Activated CD4-positive, alpha-beta T cell treated with anti-CD3 and anti-CD28 coated beads for 36 hours (primary cell): ENCODE measurements around the gene NDUFS8. TPM values are rescaled to one million over a fixed set of nuclear protein-coding genes. Genes with fewer than 3 reads are reported as not detected.
A peak's percentile ranks its signal among the peaks of the same experiment; 100 is the strongest.

ENCODE experiments used
- ATAC-seq: fragments of 200-7000 bp; cut with Tn5 transposase; one replicate; pipeline ENCODE4 v1.10.0; 2021; ENCODE audit warnings: mild to moderate bottlenecking, moderate library complexity
- CTCF ChIA-PET: fragments of 350-600 bp; sonication (Branson Sonifier 250); formaldehyde crosslinking; loops from one replicate; lab custom pipeline; 2021; ENCODE audit warnings: antibody characterized with exemption; lab: Charles Lee
- POLR2A ChIA-PET: fragments of 350-600 bp; sonication (Branson Sonifier 250); formaldehyde crosslinking; loops from one replicate; lab custom pipeline; 2021; ENCODE audit warnings: antibody characterized with exemption, inconsistent platforms; lab: Charles Lee
- DNase-seq: peaks from one replicate; pipeline ENCODE4 v3.0.0-alpha.2; 2020
- H3K27ac Mint-ChIP-seq: one replicate; pipeline ENCODE4 v1.8.0; 2021; ENCODE audit warnings: mixed read lengths
- H3K27me3 Mint-ChIP-seq: one replicate; pipeline ENCODE4 v1.8.0; 2021; ENCODE audit warnings: mixed read lengths
- H3K36me3 Mint-ChIP-seq: one replicate; pipeline ENCODE4 v1.8.0; 2021; ENCODE audit warnings: low read depth, mixed read lengths
- H3K4me1 Mint-ChIP-seq: one replicate; pipeline ENCODE4 v1.8.0; 2021; ENCODE audit warnings: mixed read lengths
- H3K4me3 Mint-ChIP-seq: one replicate; pipeline ENCODE4 v1.8.0; 2021; ENCODE audit warnings: mild to moderate bottlenecking, moderate library complexity, mixed read lengths
- H3K9me3 Mint-ChIP-seq: one replicate; pipeline ENCODE4 v1.8.0; 2021; ENCODE audit warnings: low read depth, mixed read lengths
- intact Hi-C, 2 experiments: fragments of 100-400 bp; cut with DNase I in 1 of 2; cut with micrococcal nuclease in 1 of 2; formaldehyde crosslinking; loops; one replicate each; pipeline versions ENCODE4 v1.14.2 to v1.15.1; 2022 to 2024; cut with DNase I, micrococcal nuclease
- total RNA-seq, 2 experiments: library from RNA; stranded (reverse); gene quantifications; one replicate each; pipeline ENCODE4 v1.2.3, GENCODE V29; 2021

Gene NDUFS8
- total RNA-seq, 2 experiments from 2014 or later: 108 to 113 TPM

DNA sequence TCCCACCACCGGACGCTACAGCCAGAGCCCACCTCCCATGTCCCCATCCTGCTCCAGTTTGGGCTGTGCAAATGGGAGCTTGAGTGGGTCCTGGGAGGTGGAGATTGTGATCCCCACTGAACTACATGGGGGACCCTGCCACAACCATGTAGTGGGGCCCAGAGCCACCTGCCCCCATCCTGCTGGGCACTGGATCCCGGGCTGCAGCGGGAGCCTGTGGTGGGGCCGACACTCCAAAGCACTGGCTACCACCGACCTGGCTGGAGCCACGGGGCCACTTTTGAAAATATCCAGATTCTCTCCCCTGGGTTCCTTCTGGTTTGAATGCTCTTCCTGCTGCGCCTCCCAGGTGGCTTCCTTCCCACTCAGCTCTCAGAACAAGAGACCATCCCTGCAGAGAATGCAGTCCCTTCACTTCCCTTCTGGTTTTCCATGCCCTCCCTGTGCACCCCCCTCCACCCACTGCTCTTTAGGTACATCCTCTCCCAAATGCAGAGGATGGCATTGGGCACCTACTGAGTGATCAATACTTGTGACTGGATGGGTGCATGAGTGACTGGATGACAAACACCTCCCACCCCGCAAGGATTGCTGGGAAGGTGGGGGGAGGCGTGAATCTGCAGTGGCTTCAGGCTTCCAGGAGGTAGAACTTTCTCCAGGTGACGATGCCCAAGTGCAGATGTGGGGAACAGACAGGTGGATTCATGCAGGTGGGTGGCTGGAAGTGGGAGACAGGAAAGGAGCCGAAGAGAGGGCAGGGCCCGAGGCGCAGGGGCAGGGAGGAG, 25.7 kb upstream of the NDUFS8 start:
- H3K27me3 Mint-ChIP-seq: no peaks in the 10 kb centered on the region
- H3K4me1 Mint-ChIP-seq: peaks cover 18% of the 10 kb centered on the region
- peak overlapping the region; percentile 66 for H3K27ac Mint-ChIP-seq
- intact Hi-C loops: loop anchor here (1.0 to 10.0 kb wide), 6 partner anchors 26 to 762 kb away; partner anchors contain the start of genes TCIRG1 (in 2 of the 2) and NDUFS8 (in 1 of the 2)
- CTCF ChIA-PET: interaction anchor here (0.8 kb wide), 1 partner anchor 10 kb away, joined by 4 read pairs; no protein-coding TSS in a partner anchor
- peak overlapping the region; percentile 73 for H3K4me3 Mint-ChIP-seq
- no peaks in the 10 kb centered on the region for H3K36me3 Mint-ChIP-seq
- DNase-seq: no peak
- POLR2A ChIA-PET: no interaction called here
- ATAC-seq: no peak
- H3K9me3 Mint-ChIP-seq: no peaks in the 10 kb centered on the region

DNA sequence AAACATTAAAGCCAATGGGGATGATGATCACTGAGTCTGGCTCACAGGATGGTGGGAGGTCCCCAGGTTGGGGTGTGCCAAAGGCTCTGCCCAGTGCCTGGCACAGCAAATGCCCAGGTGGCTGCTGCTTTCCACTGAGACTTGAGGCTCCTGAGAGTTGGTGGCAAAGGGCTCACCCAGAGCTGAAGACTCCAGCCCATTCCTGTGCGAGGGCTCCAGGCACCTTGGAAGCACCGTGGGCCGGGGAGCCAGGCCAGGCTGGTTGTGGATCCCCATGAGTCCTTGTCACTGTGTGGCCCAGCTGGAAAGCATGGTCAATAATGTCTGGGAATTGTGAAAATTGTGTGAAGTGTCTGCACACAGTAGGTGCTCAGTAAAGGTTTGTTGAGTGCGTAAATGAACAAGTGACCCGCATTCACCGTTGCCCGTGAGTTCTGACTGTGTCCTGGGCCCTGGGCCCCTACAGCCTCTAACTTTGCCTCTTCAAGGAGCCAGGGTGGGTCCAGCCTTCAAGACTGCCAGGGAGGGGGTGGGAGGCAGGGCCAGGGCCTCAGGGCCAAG, 23.8 kb upstream of the NDUFS8 start:
- no peak overlapping the region for H3K27ac Mint-ChIP-seq

GRCh38 chr11:68007498-68008380, 22.7 kb upstream of the NDUFS8 start:
- H3K9me3 Mint-ChIP-seq: no peaks in the 10 kb centered on the region
- H3K36me3 Mint-ChIP-seq: no peaks in the 10 kb centered on the region
- ATAC-seq: no peak
- peaks cover 15% of the 10 kb centered on the region for H3K4me1 Mint-ChIP-seq
- H3K27ac Mint-ChIP-seq: no peak overlapping the region
- no peak for DNase-seq
- H3K27me3 Mint-ChIP-seq: no peaks in the 10 kb centered on the region
- ChIA-PET POLR2A (no interaction called here), CTCF (no interaction called here)
- no peak overlapping the region for H3K4me3 Mint-ChIP-seq
- intact Hi-C loops: loop anchor here (2.0 to 10.0 kb wide), 2 partner anchors 197 to 199 kb away; no protein-coding TSS in a partner anchor

More for the DNA sequence above, 23.8 kb upstream of the NDUFS8 start:
- ATAC-seq (no peak), DNase-seq (no peak)
- ChIA-PET CTCF (no interaction called here), POLR2A (no interaction called here)
- intact Hi-C loops: loop anchor here in 1 of 2 experiments (10.0 kb wide), 1 partner anchor 198 kb away; no protein-coding TSS in a partner anchor
- Mint-ChIP-seq H3K36me3 (no peaks in the 10 kb centered on the region), H3K9me3 (no peaks in the 10 kb centered on the region), H3K4me1 (peaks cover 18% of the 10 kb centered on the region), H3K27me3 (no peaks in the 10 kb centered on the region), H3K4me3 (no peak overlapping the region)

DNA sequence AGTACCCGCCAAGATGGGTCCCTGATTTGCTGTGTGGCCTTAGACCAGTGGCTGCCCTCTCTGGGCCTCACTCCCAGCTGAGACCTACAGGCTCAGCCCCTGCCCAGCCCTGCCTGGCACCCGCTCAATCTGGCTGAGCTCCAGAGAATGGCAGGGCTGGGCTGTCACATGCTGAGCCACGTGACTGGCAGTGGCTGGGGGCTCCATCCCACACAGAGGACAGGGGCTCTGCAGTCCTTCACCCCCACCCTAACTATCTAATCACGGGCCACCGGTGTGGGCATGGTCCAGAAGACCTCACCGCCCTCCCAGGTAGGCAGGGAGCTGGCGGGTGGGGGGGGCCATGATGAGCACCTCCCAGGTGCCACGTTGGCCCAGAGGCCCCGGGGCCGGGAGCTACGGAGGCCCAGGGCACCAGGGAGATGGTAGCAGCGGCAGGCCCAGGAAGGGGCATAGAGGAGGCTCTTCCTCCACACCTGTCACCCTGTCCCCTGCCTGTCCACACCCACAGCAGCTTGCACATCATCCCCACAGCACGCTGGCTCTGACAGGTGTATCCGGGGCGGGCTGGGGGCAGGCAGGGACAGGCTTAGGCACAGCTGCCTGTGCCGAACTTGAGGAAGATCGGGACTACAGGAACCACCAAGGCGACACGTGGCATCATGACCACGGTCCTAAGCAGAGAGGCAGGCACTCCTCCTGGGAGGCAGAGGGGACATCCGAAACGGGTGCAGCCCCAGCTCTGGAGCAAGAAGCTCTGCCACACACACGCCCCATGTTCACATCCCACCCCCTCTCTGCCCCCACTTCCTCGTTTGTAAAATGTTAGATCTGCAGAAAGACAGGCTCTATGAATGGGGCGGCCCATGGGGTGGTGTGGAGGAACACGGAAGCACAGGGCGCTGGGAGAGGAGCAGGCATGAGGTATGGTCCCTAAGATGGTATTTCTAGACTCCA, 21.8 kb upstream of the NDUFS8 start:
- intact Hi-C loops: loop anchor here (2.0 to 10.0 kb wide), 2 partner anchors 196 to 198 kb away; no protein-coding TSS in a partner anchor
- Mint-ChIP-seq H3K4me3 (no peak overlapping the region), H3K36me3 (no peaks in the 10 kb centered on the region), H3K27me3 (no peaks in the 10 kb centered on the region), H3K27ac (no peak overlapping the region), H3K4me1 (peaks cover 13% of the 10 kb centered on the region), H3K9me3 (no peaks in the 10 kb centered on the region)
- DNase-seq (no peak), ATAC-seq (no peak)
- CTCF ChIA-PET: no interaction called here
- POLR2A ChIA-PET: no interaction called here

DNA sequence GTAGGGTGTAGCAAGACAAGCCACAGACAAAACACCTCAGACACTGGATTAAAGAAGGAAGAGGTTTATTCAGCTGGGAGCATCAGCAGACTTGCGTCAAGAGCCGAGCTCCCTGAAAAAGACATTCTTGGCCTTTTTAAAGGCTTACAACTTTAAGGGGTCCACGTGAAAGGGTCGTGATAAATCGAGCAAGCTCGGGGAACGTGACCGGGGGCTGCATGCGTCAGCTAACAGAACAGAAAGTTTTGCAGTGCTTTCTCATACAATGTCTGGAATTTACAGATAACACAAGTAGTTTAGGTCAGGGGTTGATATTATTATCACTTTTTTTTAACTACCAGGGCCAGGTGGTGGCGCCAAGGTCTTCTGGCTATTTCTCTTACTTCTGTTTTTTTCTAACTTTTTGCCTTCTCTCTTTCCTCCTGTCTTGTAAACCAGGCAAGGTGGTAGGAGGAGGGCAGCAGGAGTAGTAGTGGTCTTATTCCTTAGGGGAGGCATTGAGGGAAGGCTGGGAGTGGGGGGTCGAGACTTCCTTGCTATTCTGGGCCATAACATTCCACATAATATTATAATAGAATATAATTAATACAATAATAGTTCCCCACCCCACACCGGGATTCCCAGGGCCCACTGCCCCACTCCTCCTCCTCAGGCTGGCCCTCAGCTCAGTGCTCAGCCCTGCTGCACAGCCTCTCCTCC, 20.9 kb upstream of the NDUFS8 start:
- Mint-ChIP-seq H3K9me3 (no peaks in the 10 kb centered on the region), H3K27ac (no peak overlapping the region), H3K27me3 (no peaks in the 10 kb centered on the region), H3K36me3 (no peaks in the 10 kb centered on the region), H3K4me3 (no peak overlapping the region), H3K4me1 (peaks cover 9% of the 10 kb centered on the region)
- DNase-seq: peak; percentile 41
- intact Hi-C loops: loop anchor here (2.0 to 10.0 kb wide), 2 partner anchors 195 to 197 kb away; no protein-coding TSS in a partner anchor
- ChIA-PET CTCF (interaction anchor here (0.9 kb wide), 1 partner anchor 16 kb away, joined by 3 read pairs; no protein-coding TSS in a partner anchor), POLR2A (no interaction called here)
- no peak for ATAC-seq

GRCh38 chr11:68010090-68011041, 20.1 kb upstream of the NDUFS8 start, which contains the start of gene ALDH3B1:
Gene ALDH3B1, plus strand, starts transcription at chr11:68010327. Its CDS starts 4,971 bp downstream, at chr11:68015298.
- intact Hi-C loops: no loop called here
- ATAC-seq: no peak
- ChIA-PET POLR2A (no interaction called here), CTCF (interaction anchor here (0.7 to 1.4 kb wide), 4 partner anchors 17 to 95 kb away, joined by 3 to 4 read pairs (median 3); no protein-coding TSS in a partner anchor)
- Mint-ChIP-seq H3K9me3 (no peaks in the 10 kb centered on the region), H3K4me3 (no peak within 1 kb of the TSS), H3K27me3 (no peaks in the 10 kb centered on the region), H3K27ac (no peak within 1 kb of the TSS), H3K4me1 (peaks cover 5% of the 10 kb centered on the region), H3K36me3 (no peaks in the 10 kb centered on the region)
- no peak for DNase-seq

DNA sequence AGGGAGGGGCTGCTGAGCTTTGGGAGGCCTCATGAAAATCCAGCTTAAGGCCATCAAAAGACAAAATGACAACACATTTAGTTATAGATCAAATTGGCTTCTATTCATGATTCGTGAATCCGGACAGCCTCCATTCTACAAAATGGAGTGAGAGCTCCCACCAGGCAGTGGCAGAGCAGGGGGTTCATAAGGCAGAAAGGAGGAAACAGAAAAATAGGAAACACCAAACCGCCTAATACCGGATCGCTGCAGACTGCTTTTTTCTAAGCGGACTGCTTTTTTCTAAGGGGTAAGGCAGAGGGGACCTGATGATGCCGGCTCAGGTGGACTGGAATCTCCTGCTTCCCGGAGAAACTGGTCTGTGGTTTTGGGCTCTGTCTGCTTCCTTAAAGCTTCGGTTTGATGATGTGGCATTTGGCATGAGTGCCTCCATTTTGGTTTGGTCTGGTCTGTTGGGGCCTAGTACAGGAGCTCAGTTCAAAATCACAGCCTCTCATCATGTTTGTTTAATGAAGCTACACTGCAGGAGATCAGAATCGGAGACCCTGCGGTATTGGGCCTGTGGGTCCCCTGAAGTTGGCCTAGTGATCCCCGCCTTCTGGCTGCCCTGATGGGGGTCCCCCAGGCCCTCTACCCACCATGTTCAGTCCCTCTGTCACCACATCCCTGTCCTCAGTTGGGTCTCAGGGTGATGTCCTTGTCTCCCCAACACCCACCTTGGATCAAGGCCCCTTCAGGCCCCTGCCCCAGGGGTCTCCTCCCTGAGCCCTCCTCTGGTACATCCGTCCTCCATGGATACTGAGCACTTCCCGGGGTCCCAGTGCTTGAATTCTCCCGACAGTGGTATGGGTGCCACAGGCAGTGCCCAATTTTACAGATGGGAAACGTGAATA, 19.2 kb upstream of the NDUFS8 start:
- H3K27me3 Mint-ChIP-seq: no peaks in the 10 kb centered on the region
- no peak for ATAC-seq
- H3K4me3 Mint-ChIP-seq: no peak overlapping the region
- peaks cover 5% of the 10 kb centered on the region for H3K4me1 Mint-ChIP-seq
- no peaks in the 10 kb centered on the region for H3K36me3 Mint-ChIP-seq
- CTCF ChIA-PET: interaction anchor here (0.8 to 1.4 kb wide), 2 partner anchors 44 to 94 kb away, joined by 3 to 4 read pairs; no protein-coding TSS in a partner anchor
- no peak for DNase-seq
- no peaks in the 10 kb centered on the region for H3K9me3 Mint-ChIP-seq
- no peak overlapping the region for H3K27ac Mint-ChIP-seq
- POLR2A ChIA-PET: no interaction called here
- intact Hi-C loops: no loop called here

DNA sequence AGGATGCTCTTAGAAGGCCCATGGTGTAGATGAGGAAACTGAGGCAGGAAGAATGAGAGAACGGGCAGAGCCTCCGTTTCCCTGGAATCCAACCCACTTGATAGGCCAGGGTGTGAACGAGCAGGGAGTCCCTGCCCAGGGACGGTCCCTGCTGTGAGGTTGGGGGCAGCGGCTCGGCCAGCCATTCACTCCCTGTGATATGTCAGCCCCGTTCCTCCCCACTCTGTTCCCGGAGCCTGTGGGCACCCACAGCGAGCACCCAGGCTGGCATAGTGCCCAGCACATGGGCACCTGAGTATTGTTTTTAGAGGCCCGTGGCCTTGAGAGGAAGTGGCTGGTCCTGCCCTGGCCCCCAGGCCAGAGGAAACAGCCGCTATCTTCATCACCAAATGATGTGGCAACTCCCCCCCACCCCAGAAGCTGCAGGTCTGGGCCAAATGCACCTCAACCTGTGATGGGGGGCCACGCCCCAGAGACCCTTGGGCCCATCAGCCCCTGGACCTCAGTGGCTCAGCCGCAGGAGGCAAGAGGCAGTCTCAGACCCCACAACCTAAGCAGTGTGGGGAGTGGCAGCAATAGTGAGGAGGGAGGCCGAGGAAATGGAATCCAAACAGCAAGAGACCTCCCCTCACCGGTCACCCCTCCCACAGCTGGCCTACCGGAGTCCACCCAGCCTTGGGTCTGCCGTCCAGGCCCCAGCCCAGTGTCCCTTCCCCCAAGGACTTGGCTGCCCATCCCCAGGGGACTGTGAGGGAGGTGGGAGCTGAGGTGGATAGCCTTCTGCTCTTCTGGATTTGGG, 18.2 kb upstream of the NDUFS8 start:
- ATAC-seq: no peak
- no peaks in the 10 kb centered on the region for H3K36me3 Mint-ChIP-seq
- peaks cover 5% of the 10 kb centered on the region for H3K4me1 Mint-ChIP-seq
- DNase-seq: no peak
- CTCF ChIA-PET: no interaction called here
- H3K4me3 Mint-ChIP-seq: no peak overlapping the region
- H3K9me3 Mint-ChIP-seq: no peaks in the 10 kb centered on the region
- no peaks in the 10 kb centered on the region for H3K27me3 Mint-ChIP-seq
- H3K27ac Mint-ChIP-seq: no peak overlapping the region
- POLR2A ChIA-PET: no interaction called here
- intact Hi-C loops: no loop called here
